D721Med (cell line): ENCODE data around the gene ARID1B.

Experiments
- DNase-seq: peaks from one replicate; pipeline ENCODE4 v3.0.0; 2011; ENCODE audit warnings: low spot score; ENCODE audit not compliant: insufficient read length
- FAIRE-seq: peaks from 2 replicates; lab custom pipeline; 2011; peaks lifted over from hg19 to GRCh38; lab: Jason Lieb, UNC
- TF ChIP-seq, protein P1 (sequence below): IDR thresholded peaks from 2 replicates; pipeline ENCODE4 v1.5.1; 2012; ENCODE audit warnings: mild to moderate bottlenecking, control low read depth; ENCODE audit not compliant: insufficient read depth; ENCODE audit errors: missing control alignments

Gene ARID1B

DNA sequence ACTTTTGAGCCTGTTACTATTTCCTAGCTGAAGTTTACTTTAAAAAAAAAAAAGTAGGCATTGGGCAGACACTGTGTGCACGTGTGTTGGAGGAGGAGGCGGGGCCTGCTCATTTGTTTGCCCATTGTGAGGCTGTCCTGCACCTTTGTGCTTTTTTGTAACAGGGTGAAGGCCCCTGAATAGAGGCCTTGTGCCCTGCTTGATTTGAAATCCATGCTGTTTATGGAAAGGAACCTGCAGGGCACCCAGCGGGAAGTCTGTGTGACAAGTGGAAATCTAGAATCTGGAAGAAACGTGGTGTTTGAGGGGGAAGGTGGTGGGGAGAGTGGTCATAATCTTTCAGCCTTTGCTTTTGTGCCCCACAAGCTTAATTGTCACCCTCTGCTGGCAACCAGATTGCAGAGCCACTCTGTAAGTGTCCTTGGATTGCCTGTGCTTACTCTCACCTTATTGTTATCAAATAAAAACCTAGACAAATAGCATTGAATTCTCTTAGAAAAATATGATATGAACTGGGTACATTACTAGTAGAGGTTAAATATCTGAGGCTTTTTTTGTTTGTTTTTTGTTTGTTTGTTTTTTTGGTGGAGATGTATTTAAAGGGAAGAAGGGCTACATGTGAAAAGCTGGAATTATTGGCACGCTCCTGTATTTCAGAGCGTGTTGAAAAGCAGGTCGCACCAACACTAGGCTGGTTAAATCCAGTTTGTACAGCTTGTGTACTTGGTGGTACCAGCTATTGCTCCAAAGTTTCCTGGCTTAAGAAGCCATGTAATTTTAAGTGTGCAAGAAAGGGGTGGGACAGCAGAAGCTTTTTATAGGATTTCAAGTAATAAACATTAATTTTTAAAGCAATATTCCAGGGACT, 156.3 kb downstream of the ARID1B start:
- DNase-seq (no peak), FAIRE-seq (no peak)
- TF ChIP-seq, protein P1, sequence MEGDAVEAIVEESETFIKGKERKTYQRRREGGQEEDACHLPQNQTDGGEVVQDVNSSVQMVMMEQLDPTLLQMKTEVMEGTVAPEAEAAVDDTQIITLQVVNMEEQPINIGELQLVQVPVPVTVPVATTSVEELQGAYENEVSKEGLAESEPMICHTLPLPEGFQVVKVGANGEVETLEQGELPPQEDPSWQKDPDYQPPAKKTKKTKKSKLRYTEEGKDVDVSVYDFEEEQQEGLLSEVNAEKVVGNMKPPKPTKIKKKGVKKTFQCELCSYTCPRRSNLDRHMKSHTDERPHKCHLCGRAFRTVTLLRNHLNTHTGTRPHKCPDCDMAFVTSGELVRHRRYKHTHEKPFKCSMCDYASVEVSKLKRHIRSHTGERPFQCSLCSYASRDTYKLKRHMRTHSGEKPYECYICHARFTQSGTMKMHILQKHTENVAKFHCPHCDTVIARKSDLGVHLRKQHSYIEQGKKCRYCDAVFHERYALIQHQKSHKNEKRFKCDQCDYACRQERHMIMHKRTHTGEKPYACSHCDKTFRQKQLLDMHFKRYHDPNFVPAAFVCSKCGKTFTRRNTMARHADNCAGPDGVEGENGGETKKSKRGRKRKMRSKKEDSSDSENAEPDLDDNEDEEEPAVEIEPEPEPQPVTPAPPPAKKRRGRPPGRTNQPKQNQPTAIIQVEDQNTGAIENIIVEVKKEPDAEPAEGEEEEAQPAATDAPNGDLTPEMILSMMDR, result peak; percentile 34

DNA sequence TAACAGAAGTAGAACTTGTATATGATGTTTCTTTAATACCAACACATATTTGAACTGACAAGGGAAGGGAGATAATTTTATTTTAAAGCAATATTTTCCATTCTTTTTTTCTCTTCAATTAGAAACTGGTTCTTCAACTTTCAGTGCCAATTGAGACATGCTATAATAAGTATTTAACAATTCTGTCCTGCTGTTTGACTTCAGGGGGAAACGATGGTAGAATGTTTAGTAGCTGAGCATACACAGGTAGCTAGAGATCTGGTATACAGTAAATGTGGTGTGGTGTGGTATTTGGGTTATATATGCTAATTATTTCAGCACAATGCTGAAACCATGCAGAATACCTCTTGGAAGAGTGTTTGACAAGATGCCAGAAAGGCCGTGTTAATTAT, 156.9 kb downstream of the ARID1B start:
- no peak for FAIRE-seq
- TF ChIP-seq, protein P1, result no peak
- no peak for DNase-seq

GRCh38 chr6:156935000-156935399, 157.8 kb downstream of the ARID1B start:
- no peak for DNase-seq
- TF ChIP-seq, protein P1, result no peak
- no peak for FAIRE-seq

DNA sequence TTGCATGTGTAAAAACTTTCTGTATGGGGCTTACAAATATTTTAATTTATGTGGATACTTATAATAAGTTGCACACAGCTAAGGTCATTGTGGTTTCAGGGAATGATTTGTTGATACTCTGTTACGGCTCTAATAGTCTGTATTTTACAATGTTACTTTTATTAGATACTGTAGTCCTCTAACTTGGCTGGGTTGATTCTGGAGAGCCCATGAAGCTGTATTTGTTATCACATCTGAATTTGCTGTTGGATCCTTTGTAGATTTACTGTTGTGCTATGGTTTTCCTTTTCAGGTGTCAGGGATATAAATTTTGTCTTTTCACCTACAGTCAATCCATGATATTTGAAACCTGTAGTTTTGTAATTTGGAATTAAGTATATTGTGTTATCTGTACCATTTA, 161.0 kb downstream of the ARID1B start:
- TF ChIP-seq, protein P1, result no peak
- no peak for DNase-seq
- FAIRE-seq, result no peak

- DNase-seq (no peak), FAIRE-seq (no peak)
- TF ChIP-seq, protein P1, result no peak
These were observed 163.0 kb downstream of the ARID1B start for GRCh38 chr6:156940221-156940620.

- no peak for FAIRE-seq
- DNase-seq, result no peak
- TF ChIP-seq, protein P1, result no peak
These were observed 165.1 kb downstream of the ARID1B start for GRCh38 chr6:156942266-156942665.

- TF ChIP-seq, protein P1, result no peak
- FAIRE-seq (no peak), DNase-seq (no peak)
These were observed 166.0 kb downstream of the ARID1B start for GRCh38 chr6:156943166-156943565.
